Measurements from ENCODE around the gene GTF2H2C.

GTF2H2C gene

DNA sequence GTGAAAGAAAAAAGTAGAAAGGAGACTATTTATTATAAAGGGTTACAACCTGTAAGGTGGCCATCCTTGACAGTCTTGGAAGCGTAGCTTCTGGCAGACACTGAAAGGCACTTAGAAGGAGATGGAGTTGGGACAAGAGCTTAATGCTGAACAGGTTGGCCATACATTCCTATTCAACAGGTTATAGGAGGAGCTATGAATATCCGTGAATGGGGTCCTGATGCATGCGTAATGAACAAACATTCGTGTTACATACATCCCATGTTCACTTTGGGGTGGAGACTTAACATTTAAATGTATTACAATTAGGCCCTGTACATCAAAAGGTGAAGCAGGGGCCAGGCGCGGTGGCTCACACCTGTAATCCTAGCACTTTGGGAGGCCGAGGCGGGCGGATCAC, 33.3 kb upstream of the GTF2H2C start:
- Histone ChIP-seq H3K4me3 (ENCODE audit: low read length) (no peak overlapping the region), H3K4me2 (ENCODE audit: low read length) (no peak overlapping the region), H3K4me1 (ENCODE audit: low read length) (no peaks in the 10 kb centered on the region), H3K27ac (ENCODE audit: low read length) (no peak overlapping the region), H3K79me2 (ENCODE audit: low read length) (no peaks in the 10 kb centered on the region), H3K27me3 (ENCODE audit: low read depth, low read length) (no peaks in the 10 kb centered on the region), H4K20me1 (ENCODE audit: insufficient read depth, low read length) (no peaks in the 10 kb centered on the region), H3K36me3 (replicated peaks; ENCODE audit: low read depth, low read length) (no peaks in the 10 kb centered on the region), H2AFZ (ENCODE audit: low read depth, low read length) (no peak overlapping the region), H3K9me3 (ENCODE audit: insufficient read depth, low read length) (no peaks in the 10 kb centered on the region), H3K9ac (ENCODE audit: low read length) (no peak overlapping the region)
- TF ChIP-seq, protein P1, sequence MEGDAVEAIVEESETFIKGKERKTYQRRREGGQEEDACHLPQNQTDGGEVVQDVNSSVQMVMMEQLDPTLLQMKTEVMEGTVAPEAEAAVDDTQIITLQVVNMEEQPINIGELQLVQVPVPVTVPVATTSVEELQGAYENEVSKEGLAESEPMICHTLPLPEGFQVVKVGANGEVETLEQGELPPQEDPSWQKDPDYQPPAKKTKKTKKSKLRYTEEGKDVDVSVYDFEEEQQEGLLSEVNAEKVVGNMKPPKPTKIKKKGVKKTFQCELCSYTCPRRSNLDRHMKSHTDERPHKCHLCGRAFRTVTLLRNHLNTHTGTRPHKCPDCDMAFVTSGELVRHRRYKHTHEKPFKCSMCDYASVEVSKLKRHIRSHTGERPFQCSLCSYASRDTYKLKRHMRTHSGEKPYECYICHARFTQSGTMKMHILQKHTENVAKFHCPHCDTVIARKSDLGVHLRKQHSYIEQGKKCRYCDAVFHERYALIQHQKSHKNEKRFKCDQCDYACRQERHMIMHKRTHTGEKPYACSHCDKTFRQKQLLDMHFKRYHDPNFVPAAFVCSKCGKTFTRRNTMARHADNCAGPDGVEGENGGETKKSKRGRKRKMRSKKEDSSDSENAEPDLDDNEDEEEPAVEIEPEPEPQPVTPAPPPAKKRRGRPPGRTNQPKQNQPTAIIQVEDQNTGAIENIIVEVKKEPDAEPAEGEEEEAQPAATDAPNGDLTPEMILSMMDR (IDR thresholded peaks at IDR 0.05; ENCODE audit: low read depth, low read length) = no peak
- TF ChIP-seq EZH2phosphoT487 (IDR thresholded peaks at IDR 0.05; ENCODE audit: low read depth) = no peak

DNA sequence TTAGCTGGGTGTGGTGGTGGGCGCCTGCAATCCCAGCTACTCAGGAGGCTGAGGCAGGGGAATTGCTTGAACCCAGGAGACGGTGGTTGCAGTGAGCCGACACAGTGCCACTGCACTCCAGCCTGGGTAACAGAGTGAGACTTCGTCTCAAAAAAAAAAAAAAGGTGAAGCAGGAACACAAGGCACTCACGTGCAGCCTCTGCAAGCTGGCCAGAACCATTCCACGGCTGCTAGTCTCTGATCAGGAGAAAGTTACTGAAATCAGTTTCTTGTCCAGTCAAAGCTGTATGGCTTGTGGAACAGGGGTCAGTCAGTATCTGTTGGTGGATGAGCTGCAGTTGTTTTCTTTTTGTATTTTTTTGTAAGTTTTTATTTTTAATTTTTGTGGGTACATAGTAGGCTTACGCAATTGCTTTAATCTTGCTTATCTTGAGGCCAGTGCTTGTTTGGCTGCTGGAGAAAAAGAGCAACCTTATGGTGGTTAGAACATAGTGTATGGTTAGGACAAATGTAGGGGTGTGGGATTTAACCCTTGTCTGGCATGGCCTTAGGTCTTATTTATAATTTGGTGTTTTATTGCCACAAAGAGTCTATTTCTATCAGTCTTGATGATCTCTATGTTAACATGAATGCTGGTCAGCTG, 32.7 kb upstream of the GTF2H2C start:
- no peak overlapping the region for H3K27ac ChIP-seq (ENCODE audit: low read length)
- H3K4me3 ChIP-seq (ENCODE audit: low read length) = no peak overlapping the region
- no peaks in the 10 kb centered on the region for H3K79me2 ChIP-seq (ENCODE audit: low read length)

DNA sequence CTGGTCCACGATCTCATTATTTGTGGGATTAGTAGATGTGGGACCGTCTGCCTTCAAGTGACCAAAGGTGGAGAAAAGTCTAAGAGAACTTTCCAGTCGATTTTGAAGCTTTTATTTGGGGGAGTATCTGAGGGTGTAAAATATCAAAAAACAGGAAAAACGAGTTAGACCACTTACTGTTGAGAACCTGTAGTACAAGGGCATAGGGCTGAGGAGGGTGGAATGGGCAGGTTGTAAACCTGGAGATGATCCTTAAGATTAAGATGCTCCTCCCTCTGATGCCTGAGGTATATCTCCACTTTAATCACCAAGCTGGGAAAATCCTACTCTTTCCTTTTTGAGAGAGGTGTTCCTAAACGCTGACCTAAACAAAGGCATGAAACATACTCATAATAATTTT, 32.0 kb upstream of the GTF2H2C start:
- Histone ChIP-seq H3K9ac (ENCODE audit: low read length) (no peak overlapping the region), H3K4me1 (ENCODE audit: low read length) (no peaks in the 10 kb centered on the region), H3K9me3 (ENCODE audit: insufficient read depth, low read length) (no peaks in the 10 kb centered on the region), H2AFZ (ENCODE audit: low read depth, low read length) (no peak overlapping the region), H3K4me2 (ENCODE audit: low read length) (no peak overlapping the region), H4K20me1 (ENCODE audit: insufficient read depth, low read length) (no peaks in the 10 kb centered on the region), H3K4me3 (ENCODE audit: low read length) (no peak overlapping the region), H3K36me3 (replicated peaks; ENCODE audit: low read depth, low read length) (no peaks in the 10 kb centered on the region), H3K27ac (ENCODE audit: low read length) (no peak overlapping the region), H3K79me2 (ENCODE audit: low read length) (no peaks in the 10 kb centered on the region), H3K27me3 (ENCODE audit: low read depth, low read length) (no peaks in the 10 kb centered on the region)
- TF ChIP-seq, protein P1 (IDR thresholded peaks at IDR 0.05; ENCODE audit: low read depth, low read length) = no peak
- no peak for TF ChIP-seq EZH2phosphoT487 (IDR thresholded peaks at IDR 0.05; ENCODE audit: low read depth)

More for the DNA sequence above, 32.7 kb upstream of the GTF2H2C start:
- Histone ChIP-seq H3K36me3 (replicated peaks; ENCODE audit: low read depth, low read length) (no peaks in the 10 kb centered on the region), H3K27me3 (ENCODE audit: low read depth, low read length) (no peaks in the 10 kb centered on the region), H4K20me1 (ENCODE audit: insufficient read depth, low read length) (no peaks in the 10 kb centered on the region), H3K9me3 (ENCODE audit: insufficient read depth, low read length) (no peaks in the 10 kb centered on the region), H3K4me2 (ENCODE audit: low read length) (no peak overlapping the region), H2AFZ (ENCODE audit: low read depth, low read length) (no peak overlapping the region), H3K9ac (ENCODE audit: low read length) (no peak overlapping the region), H3K4me1 (ENCODE audit: low read length) (no peaks in the 10 kb centered on the region)
- no peak for TF ChIP-seq EZH2phosphoT487 (IDR thresholded peaks at IDR 0.05; ENCODE audit: low read depth)
- TF ChIP-seq, protein P1 (IDR thresholded peaks at IDR 0.05; ENCODE audit: low read depth, low read length) = no peak

DNA sequence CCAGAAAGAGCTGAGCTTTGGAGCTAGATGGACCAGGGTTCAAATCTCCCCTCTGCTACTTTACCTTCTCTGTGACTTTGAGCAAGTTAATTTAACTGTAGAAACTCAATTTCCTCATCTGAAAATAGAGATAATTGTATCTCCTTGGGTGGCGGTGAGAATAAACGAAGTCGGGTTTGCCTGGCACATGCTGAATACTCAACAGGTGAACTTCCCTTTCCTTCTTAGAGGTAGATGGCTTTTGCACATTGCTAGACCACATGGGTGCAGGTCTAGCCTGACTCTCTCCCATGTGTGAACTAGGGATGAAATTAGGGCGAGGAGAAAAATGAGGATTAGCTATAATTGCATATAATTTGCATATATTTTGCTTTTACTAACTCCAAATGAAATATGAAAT, 31.4 kb upstream of the GTF2H2C start:
- no peak overlapping the region for H3K27ac ChIP-seq (ENCODE audit: low read length)
- no peaks in the 10 kb centered on the region for H3K9me3 ChIP-seq (ENCODE audit: insufficient read depth, low read length)
- no peaks in the 10 kb centered on the region for H3K27me3 ChIP-seq (ENCODE audit: low read depth, low read length)
- no peak overlapping the region for H3K9ac ChIP-seq (ENCODE audit: low read length)
- H2AFZ ChIP-seq (ENCODE audit: low read depth, low read length) = no peak overlapping the region
- no peak overlapping the region for H3K4me3 ChIP-seq (ENCODE audit: low read length)
- H3K4me1 ChIP-seq (ENCODE audit: low read length) = no peaks in the 10 kb centered on the region
- TF ChIP-seq EZH2phosphoT487 (IDR thresholded peaks at IDR 0.05; ENCODE audit: low read depth) = no peak
- TF ChIP-seq, protein P1 (IDR thresholded peaks at IDR 0.05; ENCODE audit: low read depth, low read length) = no peak
- H3K79me2 ChIP-seq (ENCODE audit: low read length) = no peaks in the 10 kb centered on the region
- no peak overlapping the region for H3K4me2 ChIP-seq (ENCODE audit: low read length)
- H4K20me1 ChIP-seq (ENCODE audit: insufficient read depth, low read length) = no peaks in the 10 kb centered on the region
- H3K36me3 ChIP-seq (replicated peaks; ENCODE audit: low read depth, low read length) = no peaks in the 10 kb centered on the region

Data from OCI-LY3 (cell line).